WI38 (cell line): ENCODE data around the gene ALDH4A1.

ENCODE experiments used
- H3K4me3 ChIP-seq: 2 replicates; pipeline ENCODE4 v1.5.1; 2011; ENCODE audit warnings: low read depth, mild to moderate bottlenecking, control low read depth, low read length
- CTCF ChIP-seq: IDR thresholded peaks from 2 replicates; pipeline ENCODE4 v1.5.1; 2012; ENCODE audit warnings: low read depth, mild to moderate bottlenecking, control low read depth, low read length

Gene ALDH4A1

GRCh38 chr1:18880585-18880984, 21.8 kb downstream of the ALDH4A1 start:
- no peak for TF ChIP-seq CTCF
- no peak overlapping the region for H3K4me3 ChIP-seq

- H3K4me3 ChIP-seq = no peak overlapping the region
- no peak for TF ChIP-seq CTCF
These were observed 22.5 kb downstream of the ALDH4A1 start for GRCh38 chr1:18879791-18880309.

GRCh38 chr1:18879215-18879790, 23.1 kb downstream of the ALDH4A1 start:
- TF ChIP-seq CTCF = no peak
- no peak overlapping the region for H3K4me3 ChIP-seq

- no peak for TF ChIP-seq CTCF
- no peak overlapping the region for H3K4me3 ChIP-seq
These were observed 23.7 kb downstream of the ALDH4A1 start for GRCh38 chr1:18878538-18879214.

- no peak overlapping the region for H3K4me3 ChIP-seq
- no peak for TF ChIP-seq CTCF
These were observed 25.1 kb downstream of the ALDH4A1 start for GRCh38 chr1:18877282-18877681.

- H3K4me3 ChIP-seq = no peak overlapping the region
- TF ChIP-seq CTCF = no peak
These were observed 26.1 kb downstream of the ALDH4A1 start for GRCh38 chr1:18876210-18876609.

- no peak overlapping the region for H3K4me3 ChIP-seq
- TF ChIP-seq CTCF = no peak
These were observed 26.6 kb downstream of the ALDH4A1 start for GRCh38 chr1:18875796-18876128.
